ENCODE data around the gene SH3PXD2A.

SH3PXD2A gene

GRCh38 chr10:103552856-103553742 is 302.3 kb downstream of the SH3PXD2A start:
- DNase-seq: no peak

GRCh38 chr10:103551619-103552602 is 303.5 kb downstream of the SH3PXD2A start:
- DNase-seq: no peak

GRCh38 chr10:103550229-103550628 is 305.1 kb downstream of the SH3PXD2A start:
- no peak for DNase-seq

GRCh38 chr10:103549349-103549685 is 306.1 kb downstream of the SH3PXD2A start:
- DNase-seq: no peak

GRCh38 chr10:103548581-103549348 is 306.6 kb downstream of the SH3PXD2A start:
- DNase-seq: no peak

- DNase-seq: no peak
These were observed 307.4 kb downstream of the SH3PXD2A start for GRCh38 chr10:103548006-103548405.

GRCh38 chr10:103547391-103547946 is 307.9 kb downstream of the SH3PXD2A start:
- DNase-seq: no peak

- DNase-seq: no peak
These were observed 309.0 kb downstream of the SH3PXD2A start for GRCh38 chr10:103546401-103546800.

- DNase-seq: no peak
These were observed 309.6 kb downstream of the SH3PXD2A start for GRCh38 chr10:103545771-103546281.

GRCh38 chr10:103545366-103545765 is 310.0 kb downstream of the SH3PXD2A start:
- DNase-seq: no peak

GRCh38 chr10:103544657-103545310 is 310.6 kb downstream of the SH3PXD2A start:
- DNase-seq: no peak
